ENCODE results near the gene ARHGAP10.

- no peak for TF ChIP-seq CTCF (IDR thresholded peaks at IDR 0.05; ENCODE audit: insufficient read depth, low read depth, low read length)
- no peak for TF ChIP-seq EZH2 (IDR thresholded peaks at IDR 0.05; ENCODE audit: insufficient read depth, low read length)
Measured at GRCh38 chr4:147943159-147943638, 211.3 kb downstream of the ARHGAP10 start.

All from astrocyte (in vitro differentiated cells and primary cell).